Esophagus squamous epithelium (tissue), 5 donors: ENCODE measurements around the gene GANAB. TPM values are rescaled to one million over a fixed set of nuclear protein-coding genes. Genes with fewer than 3 reads are reported as not detected.

Experiments
- DNase-seq: peaks from one replicate; lab custom pipeline; 2025; lab: John Stamatoyannopoulos, UW
- H3K27ac ChIP-seq, 4 donors: fragments of 200-600 bp; sonication (generic); one replicate each; pipeline ENCODE4 v1.5.1; 2016 to 2019; ENCODE audit warnings: mild to moderate bottlenecking in 1 of 4
- H3K27me3 ChIP-seq, 4 donors: fragments of 200-600 bp; sonication (generic); 1 replicate in 3 of 4; 2 replicates in 1 of 4; pipeline versions ENCODE4 v1.5.1 to v1.6.0; 2017 to 2021; ENCODE audit warnings: antibody characterized with exemption in 1 of 4
- H3K36me3 ChIP-seq, 3 donors: fragments of 200-600 bp; sonication (generic); one replicate each; pipeline ENCODE4 v1.5.1; 2016 to 2019
- H3K4me1 ChIP-seq, 3 donors: fragments of 200-600 bp; sonication (generic); one replicate each; pipeline ENCODE4 v1.5.1; 2017 to 2019
- H3K4me3 ChIP-seq, 4 donors: fragments of 200-600 bp; sonication (generic); 1 replicate in 3 of 4; 2 replicates in 1 of 4; pipeline ENCODE4 v1.5.1; 2016 to 2019; ENCODE audit warnings: mild to moderate bottlenecking in 2 of 4, moderate library complexity in 1 of 4
- H3K9me3 ChIP-seq, 3 donors: fragments of 200-600 bp; sonication (generic); one replicate each; pipeline ENCODE4 v1.5.1; 2016 to 2019
- POLR2A ChIP-seq, 4 donors: fragments of 450-650 bp; IDR thresholded peaks; one replicate each; pipeline ENCODE4 v1.6.1; 2017; ENCODE audit warnings: antibody characterized with exemption in 4 of 4, mild to moderate bottlenecking in 4 of 4, moderate library complexity in 3 of 4
- WGBS, 2 donors: methylation state at CpG; one replicate each; pipeline ENCODE4 v1.1.5; 2018; 5-methylcytosine and 5-hydroxymethylcytosine counted together
- intact Hi-C: fragments of 100-400 bp; cut with DNase I; formaldehyde crosslinking; loops from one replicate; pipeline ENCODE4 v1.15.0; 2022
- total RNA-seq, 4 donors: library from RNA; depleted of rRNA; stranded (reverse); fragments of >200 nt; gene quantifications; one replicate each; pipeline ENCODE4 v1.1.0, GENCODE V29; 2016
- TF ChIP-seq, protein P1 (sequence below), 6 experiments: fragments of 450-650 bp in 4 of 6; fragments of 200-600 bp in 2 of 6; sonication (generic) in 2 of 6; IDR thresholded peaks; one replicate each; pipeline ENCODE4 v1.5.1; 2016 to 2019; ENCODE audit warnings: antibody characterized with exemption in 6 of 6, mild to moderate bottlenecking in 4 of 6, moderate library complexity in 4 of 6
- donor health status: DM: yes; HTN: yes; CAD: no.

GANAB gene
- total RNA-seq, 4 donors from 2014 or later, result 90.8 to 97.2 (median 95.0) TPM

DNA sequence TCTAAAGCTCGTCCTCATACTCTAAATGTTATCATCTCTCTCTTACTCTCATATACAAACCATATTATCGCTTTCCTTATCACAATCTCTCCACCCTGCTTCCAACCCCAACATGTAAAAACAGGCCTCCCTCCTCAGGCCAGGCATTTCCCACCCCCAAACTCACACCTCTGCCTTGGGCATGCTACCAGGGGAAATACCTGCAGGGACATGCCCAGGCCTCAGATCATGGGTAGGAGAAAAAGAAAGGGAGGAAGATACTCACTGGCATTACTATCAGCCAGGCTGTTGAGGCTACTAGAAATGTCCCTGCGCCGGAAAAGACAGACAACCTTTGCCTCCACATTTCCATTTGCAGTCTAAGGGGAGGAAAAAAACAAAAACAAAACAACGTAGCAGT lies 46.5 kb downstream of the GANAB start:
- no peak for DNase-seq
- WGBS, 2 donors, result 24 to 26% methylated on average over 5 of the region's 5 CpGs

DNA sequence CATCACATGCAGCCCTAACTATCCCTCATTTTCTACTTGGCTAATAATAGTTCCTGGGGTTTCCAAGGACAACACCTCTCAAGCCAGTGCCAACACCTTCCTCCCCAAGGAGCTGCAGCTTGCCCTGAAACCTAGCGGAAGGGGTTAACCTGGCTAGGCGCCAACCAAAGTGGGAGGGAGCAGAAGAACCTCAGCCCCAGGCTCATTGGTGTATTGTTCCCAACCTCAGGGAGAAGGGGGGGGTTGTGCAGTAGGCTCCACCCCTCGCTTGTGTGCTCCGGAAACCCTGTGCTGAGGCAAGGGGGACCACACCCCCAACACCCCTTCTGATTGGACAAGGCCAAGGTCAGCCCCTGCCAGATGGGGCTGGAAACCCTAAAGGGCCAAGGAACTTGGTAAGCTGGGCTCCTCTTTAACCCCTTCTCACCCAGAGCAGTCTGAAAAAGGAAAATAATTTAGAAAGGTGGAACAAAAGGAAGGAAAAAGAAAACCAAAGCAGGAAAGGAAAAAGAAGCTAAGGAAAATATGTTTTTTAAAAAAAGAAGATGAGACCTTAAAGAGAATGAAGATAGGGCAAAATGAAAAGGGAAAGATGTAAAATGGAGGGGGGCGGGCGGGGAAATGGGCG lies 47.2 kb downstream of the GANAB start:
- H3K9me3 ChIP-seq, result no peaks in the 10 kb centered on the region
- H3K27me3 ChIP-seq, result no peaks in the 10 kb centered on the region
- peak overlapping the region; percentile 95 to 99 (median 98) for H3K27ac ChIP-seq
- intact Hi-C loops, result loop anchor here (5.0 kb wide), 1 partner anchor 73 kb away; the partner anchor contains the start of genes LBHD1 and UQCC3
- WGBS, 2 donors, result 28 to 39% methylated on average over 3 to 5 of the region's 7 CpGs
- DNase-seq, result peak; percentile 89
- peak overlapping the region; percentile 89 to 99 (median 94) for H3K4me3 ChIP-seq
- H3K36me3 ChIP-seq, result peaks cover 31 to 54% (median 39%) of the 10 kb centered on the region in 3 donors
- TF ChIP-seq, protein P1, sequence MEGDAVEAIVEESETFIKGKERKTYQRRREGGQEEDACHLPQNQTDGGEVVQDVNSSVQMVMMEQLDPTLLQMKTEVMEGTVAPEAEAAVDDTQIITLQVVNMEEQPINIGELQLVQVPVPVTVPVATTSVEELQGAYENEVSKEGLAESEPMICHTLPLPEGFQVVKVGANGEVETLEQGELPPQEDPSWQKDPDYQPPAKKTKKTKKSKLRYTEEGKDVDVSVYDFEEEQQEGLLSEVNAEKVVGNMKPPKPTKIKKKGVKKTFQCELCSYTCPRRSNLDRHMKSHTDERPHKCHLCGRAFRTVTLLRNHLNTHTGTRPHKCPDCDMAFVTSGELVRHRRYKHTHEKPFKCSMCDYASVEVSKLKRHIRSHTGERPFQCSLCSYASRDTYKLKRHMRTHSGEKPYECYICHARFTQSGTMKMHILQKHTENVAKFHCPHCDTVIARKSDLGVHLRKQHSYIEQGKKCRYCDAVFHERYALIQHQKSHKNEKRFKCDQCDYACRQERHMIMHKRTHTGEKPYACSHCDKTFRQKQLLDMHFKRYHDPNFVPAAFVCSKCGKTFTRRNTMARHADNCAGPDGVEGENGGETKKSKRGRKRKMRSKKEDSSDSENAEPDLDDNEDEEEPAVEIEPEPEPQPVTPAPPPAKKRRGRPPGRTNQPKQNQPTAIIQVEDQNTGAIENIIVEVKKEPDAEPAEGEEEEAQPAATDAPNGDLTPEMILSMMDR (IDR thresholded peaks at IDR 0.05), result peak in 1 of 6 experiments; percentile 17
- TF ChIP-seq POLR2A (IDR thresholded peaks at IDR 0.05), result no peak
- H3K4me1 ChIP-seq, result peaks cover 27 to 60% (median 33%) of the 10 kb centered on the region in 3 donors

More for the DNA sequence above, 46.5 kb downstream of the GANAB start:
- TF ChIP-seq POLR2A (IDR thresholded peaks at IDR 0.05), result peak in 1 of 4 donors; percentile 42
- TF ChIP-seq, protein P1 (IDR thresholded peaks at IDR 0.05), result no peak
- H3K9me3 ChIP-seq, result no peaks in the 10 kb centered on the region
- peaks cover 27 to 54% (median 35%) of the 10 kb centered on the region in 3 donors for H3K36me3 ChIP-seq
- H3K4me1 ChIP-seq, result peaks cover 27 to 67% (median 33%) of the 10 kb centered on the region in 3 donors
- intact Hi-C loops, result loop anchor here (5.0 kb wide), 1 partner anchor 72 kb away; the partner anchor contains the start of genes LBHD1 and UQCC3
- H3K27ac ChIP-seq, result peak overlapping the region; percentile 95 to 99 (median 98)
- peak overlapping the region; percentile 89 to 99 (median 94) for H3K4me3 ChIP-seq
- H3K27me3 ChIP-seq, result no peaks in the 10 kb centered on the region

DNA sequence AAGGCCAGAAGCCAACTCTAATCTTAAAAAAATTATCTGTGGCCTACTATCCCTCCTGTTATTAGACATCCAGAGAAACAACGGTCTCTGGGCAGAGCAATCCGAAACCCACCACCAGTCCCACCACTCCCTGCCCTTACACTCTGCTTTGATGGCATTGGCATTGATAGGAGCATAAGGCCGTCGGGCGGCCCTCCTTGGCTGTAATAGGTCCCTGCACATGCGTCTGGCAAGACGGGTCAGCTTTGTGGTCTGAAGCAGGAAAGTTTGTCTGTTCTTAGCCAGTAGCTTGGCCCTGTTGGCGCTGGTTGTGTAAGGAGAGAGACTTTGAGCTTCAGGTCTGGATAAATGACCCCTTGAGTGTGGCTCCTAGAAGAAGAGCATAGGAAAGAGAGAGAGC lies 51.3 kb downstream of the GANAB start:
- intact Hi-C loops, result loop anchor here (5.0 kb wide), 1 partner anchor 77 kb away; the partner anchor contains the start of genes LBHD1 and UQCC3
- TF ChIP-seq POLR2A (IDR thresholded peaks at IDR 0.05), result no peak
- TF ChIP-seq, protein P1 (IDR thresholded peaks at IDR 0.05), result no peak
- H3K9me3 ChIP-seq, result no peaks in the 10 kb centered on the region
- no peak overlapping the region for H3K4me3 ChIP-seq
- peaks cover 33 to 64% (median 39%) of the 10 kb centered on the region in 3 donors for H3K4me1 ChIP-seq
- 82 to 92% methylated on average over 7 to 8 of the region's 8 CpGs for WGBS, 2 donors
- H3K36me3 ChIP-seq, result peaks cover 37 to 62% (median 44%) of the 10 kb centered on the region in 3 donors
- H3K27ac ChIP-seq, result no peak overlapping the region
- DNase-seq, result no peak
- H3K27me3 ChIP-seq, result no peaks in the 10 kb centered on the region

DNA sequence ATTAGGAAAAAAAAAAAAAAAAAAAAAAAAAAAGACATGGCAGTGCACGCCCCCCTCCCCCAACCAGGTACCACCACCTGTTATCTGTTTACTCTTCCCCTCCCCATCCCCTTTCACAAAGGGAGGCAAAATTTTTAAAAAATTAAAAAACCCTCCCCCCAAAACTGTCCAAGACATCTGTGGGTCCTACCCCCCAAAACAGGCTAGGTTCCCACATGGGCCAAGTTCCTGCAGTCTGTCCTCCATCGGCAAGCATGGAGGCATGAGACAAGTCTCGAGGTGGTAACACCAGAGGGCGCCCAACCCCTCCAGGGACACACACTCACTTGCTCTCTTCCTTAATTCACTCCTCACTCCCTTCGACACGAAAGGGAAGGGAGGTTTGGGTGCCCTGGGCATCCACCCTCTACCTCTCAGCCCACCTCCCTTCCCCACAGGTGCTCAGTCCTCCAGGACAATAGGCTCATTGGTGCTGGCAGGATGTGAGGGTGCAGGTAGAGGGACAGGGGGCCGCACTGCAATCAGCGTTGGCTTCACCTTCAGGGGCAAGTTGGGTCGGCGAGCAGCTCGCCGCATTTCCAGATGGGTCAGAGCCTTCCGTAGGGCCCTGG lies 52.9 kb downstream of the GANAB start:
- peak overlapping the region in 3 of 4 donors; percentile 59 to 97 (median 94) for H3K27ac ChIP-seq
- intact Hi-C loops, result no loop called here
- no peaks in the 10 kb centered on the region for H3K9me3 ChIP-seq
- TF ChIP-seq POLR2A (IDR thresholded peaks at IDR 0.05), result no peak
- TF ChIP-seq, protein P1 (IDR thresholded peaks at IDR 0.05), result peak in 5 of 6 experiments; percentile 48 to 69 (median 62)
- no peaks in the 10 kb centered on the region for H3K27me3 ChIP-seq
- H3K36me3 ChIP-seq, result peaks cover 36 to 66% (median 44%) of the 10 kb centered on the region in 3 donors
- H3K4me3 ChIP-seq, result no peak overlapping the region
- 19 to 51% methylated on average over 6 to 8 of the region's 13 CpGs for WGBS, 2 donors
- no peak for DNase-seq
- H3K4me1 ChIP-seq, result peaks cover 18 to 64% (median 29%) of the 10 kb centered on the region in 3 donors
